CD14-positive monocyte (primary cell): ENCODE data around the gene FBXL16. TPM values are rescaled to one million over a fixed set of nuclear protein-coding genes. Genes with fewer than 3 reads are reported as not detected.
A peak's percentile ranks its signal among the peaks of the same experiment; 100 is the strongest.

Experiments
- DNase-seq, 3 donors: peaks; one replicate each; pipeline ENCODE4 v3.0.0-alpha.2; 2011 to 2022
- H2AFZ ChIP-seq: 2 replicates; pipeline ENCODE4 v1.6.0; 2012; ENCODE audit warnings: mild to moderate bottlenecking, low read depth, low read length, inconsistent platforms; ENCODE audit not compliant: insufficient read depth, poor library complexity, severe bottlenecking
- H3K27ac ChIP-seq, 2 donors: 1 replicate in 1 of 2; 2 replicates in 1 of 2; pipeline ENCODE4 v1.5.1; 2012 to 2013; ENCODE audit warnings: low read length in 2 of 2, control low read depth in 1 of 2, inconsistent platforms in 1 of 2, low read depth in 1 of 2, mild to moderate bottlenecking in 1 of 2
- H3K27me3 ChIP-seq, 2 donors: one replicate each; pipeline versions ENCODE4 v1.6.0 to v1.6.1; 2011 to 2013; ENCODE audit warnings: low read length in 2 of 2; ENCODE audit not compliant: control insufficient read depth in 2 of 2, insufficient read depth in 2 of 2
- H3K36me3 ChIP-seq, 2 donors: replicated peaks in 1 of 2; 1 replicate in 1 of 2; 2 replicates in 1 of 2; pipeline versions ENCODE4 v1.5.1 to v1.6.1; 2012 to 2013; ENCODE audit warnings: low read length in 2 of 2, control low read depth in 1 of 2, inconsistent platforms in 1 of 2, mild to moderate bottlenecking in 1 of 2; ENCODE audit not compliant: insufficient read depth in 2 of 2, control insufficient read depth in 1 of 2
- H3K4me1 ChIP-seq, 2 donors: 1 replicate in 1 of 2; 2 replicates in 1 of 2; pipeline versions ENCODE4 v1.5.1 to v1.6.1; 2012 to 2013; ENCODE audit warnings: low read length in 2 of 2, control low read depth in 1 of 2, inconsistent platforms in 1 of 2, mild to moderate bottlenecking in 1 of 2, moderate library complexity in 1 of 2; ENCODE audit not compliant: insufficient read depth in 2 of 2, control insufficient read depth in 1 of 2
- H3K4me2 ChIP-seq: replicated peaks from 2 replicates; pipeline ENCODE3; 2012; ENCODE audit warnings: low read length, moderate library complexity, mild to moderate bottlenecking; ENCODE audit not compliant: poor library complexity, severe bottlenecking; ENCODE audit errors: extremely low read depth
- H3K4me3 ChIP-seq, 3 experiments: fragments of 200-600 bp in 1 of 3; sonication (generic) in 1 of 3; replicated peaks in 1 of 3; 1 replicate in 2 of 3; 2 replicates in 1 of 3; pipeline ENCODE4 v1.5.1; 2011 to 2013; ENCODE audit warnings: low read length in 3 of 3, mild to moderate bottlenecking in 3 of 3, control low read depth in 2 of 3, low read depth in 2 of 3, inconsistent platforms in 1 of 3, moderate library complexity in 1 of 3
- H3K79me2 ChIP-seq: 2 replicates; pipeline ENCODE4 v1.6.0; 2012; ENCODE audit warnings: mild to moderate bottlenecking, control low read depth, inconsistent platforms, low read length, moderate library complexity; ENCODE audit not compliant: insufficient read depth
- H3K9ac ChIP-seq: 2 replicates; pipeline ENCODE4 v1.6.0; 2017; ENCODE audit warnings: low read length, mild to moderate bottlenecking; ENCODE audit not compliant: insufficient read depth, poor library complexity, severe bottlenecking
- H3K9me3 ChIP-seq, 2 donors: replicated peaks in 1 of 2; 1 replicate in 1 of 2; 2 replicates in 1 of 2; pipeline versions ENCODE4 v1.5.1 to v1.6.1; 2012 to 2013; ENCODE audit warnings: low read length in 2 of 2, control low read depth in 1 of 2; ENCODE audit not compliant: control insufficient read depth in 1 of 2, insufficient read depth in 1 of 2
- H4K20me1 ChIP-seq: 2 replicates; pipeline ENCODE4 v1.6.0; 2012; ENCODE audit warnings: mild to moderate bottlenecking, low read length, control low read depth, moderate library complexity; ENCODE audit not compliant: insufficient read depth
- H3K27ac Mint-ChIP-seq, 7 donors: one replicate each; pipeline ENCODE4 v1.8.0; 2020; ENCODE audit warnings: mild to moderate bottlenecking in 7 of 7, mixed read lengths in 7 of 7, moderate library complexity in 6 of 7, inconsistent platforms in 2 of 7
- H3K27me3 Mint-ChIP-seq, 3 donors: one replicate each; pipeline ENCODE4 v1.8.0; 2021 to 2022; ENCODE audit warnings: low read depth in 3 of 3, mild to moderate bottlenecking in 3 of 3, mixed read lengths in 3 of 3, moderate library complexity in 3 of 3, inconsistent platforms in 1 of 3
- H3K36me3 Mint-ChIP-seq, 2 donors: one replicate each; pipeline ENCODE4 v1.8.0; 2020; ENCODE audit warnings: mixed read lengths in 2 of 2, inconsistent platforms in 1 of 2, mild to moderate bottlenecking in 1 of 2
- H3K4me1 Mint-ChIP-seq: one replicate; pipeline ENCODE4 v1.8.0; 2020; ENCODE audit warnings: mild to moderate bottlenecking, mixed read lengths
- H3K4me3 Mint-ChIP-seq, 2 donors: one replicate each; pipeline ENCODE4 v1.8.0; 2020; ENCODE audit warnings: mild to moderate bottlenecking in 2 of 2, mixed read lengths in 2 of 2, moderate library complexity in 1 of 2
- H3K9me3 Mint-ChIP-seq, 7 donors: one replicate each; pipeline ENCODE4 v1.8.0; 2020 to 2022; ENCODE audit warnings: mixed read lengths in 7 of 7, mild to moderate bottlenecking in 6 of 7, moderate library complexity in 6 of 7, inconsistent platforms in 2 of 7
- CTCF ChIP-seq: fragments of 200-600 bp; IDR thresholded peaks from one replicate; pipeline ENCODE4 v1.8.0; 2022; ENCODE audit warnings: antibody characterized with exemption, mild to moderate bottlenecking
- WGBS: methylation state at CpG from one replicate; pipeline ENCODE4 v1.1.5; 2013; ENCODE audit warnings: missing lambda C conversion rate; ENCODE audit not compliant: insufficient coverage; 5-methylcytosine and 5-hydroxymethylcytosine counted together
- intact Hi-C, 2 donors: fragments of 100-400 bp; cut with micrococcal nuclease; formaldehyde crosslinking; loops; one replicate each; pipeline versions ENCODE4 v1.15.0 to v1.15.1; 2023
- polyA plus RNA-seq, 3 donors: library from polyadenylated mRNA; depleted of rRNA in 1 of 3; unstranded in 2 of 3; stranded (reverse) in 1 of 3; fragments of 300-500 nt in 2 of 3; fragments of >200 nt in 1 of 3; fragmentation: Illumina TruSeq in 2 of 3; gene quantifications; 1 replicate in 2 of 3; 2 replicates in 1 of 3; pipeline ENCODE4 v1.2.3, GENCODE V29; 2012 to 2021

The FBXL16 gene
- polyA plus RNA-seq, 3 donors: 0.28 to 1.0 (median 0.49) TPM

GRCh38 chr16:729768-730665 is 24.4 kb upstream of the FBXL16 start:
- no peaks in the 10 kb centered on the region for H4K20me1 ChIP-seq
- H2AFZ ChIP-seq: no peak overlapping the region
- 93% methylated on average over 34 of the region's 37 CpGs for WGBS
- H3K4me1 ChIP-seq: peaks cover 16 to 27% of the 10 kb centered on the region in 2 donors
- intact Hi-C loops: no loop called here
- no peaks in the 10 kb centered on the region for H3K9me3 Mint-ChIP-seq
- no peak overlapping the region for H3K9ac ChIP-seq
- H3K4me3 ChIP-seq: no peak overlapping the region
- peaks cover 3 to 32% of the 10 kb centered on the region in 2 donors for H3K27me3 ChIP-seq
- no peak for DNase-seq
- peaks cover 10 to 45% (median 17%) of the 10 kb centered on the region in 3 donors for H3K27me3 Mint-ChIP-seq
- no peak overlapping the region for H3K4me2 ChIP-seq
- H3K4me1 Mint-ChIP-seq: peaks cover 7% of the 10 kb centered on the region
- no peak for TF ChIP-seq CTCF
- no peak overlapping the region for H3K4me3 Mint-ChIP-seq
- peaks cover 30 to 49% of the 10 kb centered on the region in 2 donors for H3K36me3 ChIP-seq
- no peaks in the 10 kb centered on the region for H3K79me2 ChIP-seq
- H3K36me3 Mint-ChIP-seq: peaks cover 26 to 38% of the 10 kb centered on the region in 2 donors
- H3K27ac Mint-ChIP-seq: peak overlapping the region in 1 of 7 donors; percentile 25
- H3K27ac ChIP-seq: no peak overlapping the region
- no peaks in the 10 kb centered on the region for H3K9me3 ChIP-seq

- Histone ChIP-seq H3K27ac (no peak overlapping the region), H4K20me1 (no peaks in the 10 kb centered on the region), H3K79me2 (no peaks in the 10 kb centered on the region), H3K9me3 (no peaks in the 10 kb centered on the region), H3K27me3 (peaks cover 3 to 35% of the 10 kb centered on the region in 2 donors), H2AFZ (no peak overlapping the region), H3K4me1 (peaks cover 16 to 27% of the 10 kb centered on the region in 2 donors), H3K4me3 (peak overlapping the region in 1 of 3 experiments; percentile 77), H3K4me2 (peak overlapping the region; percentile 94), H3K9ac (no peak overlapping the region), H3K36me3 (peaks cover 21 to 40% of the 10 kb centered on the region in 2 donors)
- intact Hi-C loops: no loop called here
- TF ChIP-seq CTCF: no peak
- Mint-ChIP-seq H3K36me3 (peaks cover 19 to 29% of the 10 kb centered on the region in 2 donors), H3K4me3 (peak overlapping the region in 1 of 2 donors; percentile 72), H3K27ac (peak overlapping the region in 1 of 7 donors; percentile 25), H3K27me3 (peaks cover 11 to 46% (median 17%) of the 10 kb centered on the region in 3 donors), H3K4me1 (peaks cover 7% of the 10 kb centered on the region), H3K9me3 (no peaks in the 10 kb centered on the region)
- DNase-seq: no peak
- WGBS: 84% methylated on average over 46 of the region's 55 CpGs
Observed at GRCh38 chr16:728890-729744, 23.5 kb upstream of the FBXL16 start.
